HepG2 (cell line): ENCODE measurements around the gene ITGB2. TPM values are rescaled to one million over a fixed set of nuclear protein-coding genes. Genes with fewer than 3 reads are reported as not detected.

Experiments used
- AFF4 ChIP-seq: sonication (generic); formaldehyde crosslinking; IDR thresholded peaks from 2 replicates; pipeline ENCODE4 v1.4.0; 2020; ENCODE audit warnings: missing genetic modification reagents
- FOXP4 ChIP-seq: sonication (generic); formaldehyde crosslinking; IDR thresholded peaks from 2 replicates; pipeline ENCODE4 v1.4.0; 2020; ENCODE audit warnings: missing genetic modification reagents
- GZF1 ChIP-seq: sonication (generic); formaldehyde crosslinking; IDR thresholded peaks from 2 replicates; pipeline ENCODE4 v1.5.1; 2020; ENCODE audit warnings: mild to moderate bottlenecking, missing genetic modification reagents
- HDAC1 ChIP-seq: sonication (generic); formaldehyde crosslinking; IDR thresholded peaks from 2 replicates; pipeline ENCODE4 v1.5.1; 2020; ENCODE audit warnings: mild to moderate bottlenecking, missing genetic modification reagents
- MYPOP ChIP-seq: sonication (generic); formaldehyde crosslinking; IDR thresholded peaks from 2 replicates; pipeline ENCODE4 v1.8.1; 2023; ENCODE audit warnings: mild to moderate bottlenecking, moderate library complexity, missing genetic modification reagents
- PAXIP1 ChIP-seq: sonication (generic); formaldehyde crosslinking; conservative IDR thresholded peaks from 2 replicates; pipeline ENCODE4 v1.4.0; 2020; ENCODE audit warnings: mild to moderate bottlenecking, missing genetic modification reagents, moderate library complexity
- SKIL ChIP-seq: sonication (generic); formaldehyde crosslinking; IDR thresholded peaks from 2 replicates; pipeline ENCODE4 v1.8.0; 2022; ENCODE audit warnings: missing genetic modification reagents, mild to moderate bottlenecking, moderate library complexity, borderline replicate concordance
- SOX13 ChIP-seq, 3 experiments: fragments of 450-650 bp in 1 of 3; sonication (generic) in 1 of 3; formaldehyde crosslinking in 1 of 3; IDR thresholded peaks in 2 of 3; conservative IDR thresholded peaks in 1 of 3; 2 replicates each; pipeline versions ENCODE4 v1.5.0 to v1.6.1; 2016 to 2020; ENCODE audit warnings: antibody characterized with exemption in 1 of 3, mild to moderate bottlenecking in 1 of 3, missing compliant biosample characterization in 1 of 3, missing genetic modification reagents in 1 of 3, moderate library complexity in 1 of 3
- ZBTB10 ChIP-seq: sonication (generic); formaldehyde crosslinking; IDR thresholded peaks from 2 replicates; pipeline ENCODE4 v1.4.0; 2020; ENCODE audit warnings: missing genetic modification reagents, borderline replicate concordance
- polyA plus RNA-seq, 8 experiments: library from polyadenylated mRNA; depleted of rRNA in 3 of 8; stranded (reverse) in 7 of 8; unstranded in 1 of 8; fragments of >200 nt; fragmentation: Illumina TruSeq in 4 of 8; extraction: Trizol in 4 of 8; gene quantifications; 2 replicates each; pipeline versions ENCODE4 v1.2.1 to v1.2.3, GENCODE V29; 2011 to 2016; ENCODE audit warnings: low read depth in 4 of 8, missing spikeins in 1 of 8, mixed read lengths in 1 of 8; ENCODE audit not compliant: insufficient read depth in 1 of 8
- total RNA-seq, 5 experiments: library from RNA; depleted of rRNA; stranded (reverse); fragments of >200 nt; fragmentation: Illumina TruSeq; extraction: Trizol; gene quantifications; 2 replicates each; pipeline ENCODE4 v1.2.3, GENCODE V29; 2016; ENCODE audit warnings: low read depth in 1 of 5

The ITGB2 gene
- total and polyA plus RNA-seq, 2 of the 13 experiments (the other 11 are each of a cell fraction or from before 2014, with no cell fraction given), result 4.2 to 18.0 TPM

- no peak for TF ChIP-seq AFF4
- TF ChIP-seq SOX13 (IDR thresholded peaks at IDR 0.05), result peak; percentile 83
- peak in 1 of 2 experiments; percentile 91; a peak in 2 of 4 replicates for TF ChIP-seq SOX13 (CRISPR knock-in tag; conservative IDR thresholded peaks at IDR 0.05 in 1 of 2, IDR thresholded peaks at IDR 0.05 in 1 of 2)
- TF ChIP-seq ZBTB10, result no peak
- TF ChIP-seq FOXP4 (CRISPR knock-in tag), result no peak; the same call in 1 of the 2 replicates
- TF ChIP-seq MYPOP (CRISPR knock-in tag), result no peak
- TF ChIP-seq PAXIP1 (CRISPR knock-in tag), result peak; percentile 93
- TF ChIP-seq SKIL (CRISPR knock-in tag), result no peak
- no peak for TF ChIP-seq GZF1 (CRISPR knock-in tag)
- TF ChIP-seq HDAC1 (CRISPR knock-in tag), result peak; percentile 54; the same call in 1 of the 2 replicates
Measured at GRCh38 chr21:44878053-44878982, 42.4 kb downstream of the ITGB2 start (continued).
